OCI-LY7 (cell line): ENCODE measurements around the gene MPP4.

ENCODE experiments used
- EZH2phosphoT487 ChIP-seq: fragments of 200-600 bp; sonication (generic); IDR thresholded peaks from 2 replicates; pipeline ENCODE4 v1.6.1; 2018; ENCODE audit warnings: low read depth, borderline replicate concordance, mild to moderate bottlenecking, mixed run types, antibody characterized with exemption, low read length, moderate library complexity, mixed read lengths
- TF ChIP-seq, protein P1 (sequence below): fragments of 200-600 bp; sonication (generic); conservative IDR thresholded peaks from 2 replicates; pipeline ENCODE4 v1.5.1; 2014; ENCODE audit warnings: mild to moderate bottlenecking, antibody characterized with exemption, low read length, moderate library complexity, mixed read lengths

DNA sequence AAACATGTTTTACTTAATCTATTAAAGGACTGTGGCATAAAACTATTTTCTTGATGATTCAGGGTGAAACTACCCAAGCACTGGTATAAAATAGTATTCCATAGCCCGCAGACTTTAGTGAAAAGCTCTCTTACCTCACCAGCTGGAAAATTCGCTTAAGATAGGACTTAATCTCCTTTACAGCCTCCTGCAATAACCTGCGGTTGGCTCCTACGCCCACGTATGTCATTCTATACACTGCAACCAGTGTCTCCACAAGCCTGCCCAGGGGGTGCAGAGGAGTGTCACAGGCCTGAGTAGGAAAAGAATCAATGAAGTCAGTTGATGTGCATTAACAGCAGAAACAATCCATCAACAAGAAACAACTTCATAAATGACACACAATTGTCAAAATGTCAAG lies 11.3 kb upstream of the MPP4 start:
- TF ChIP-seq, protein P1, sequence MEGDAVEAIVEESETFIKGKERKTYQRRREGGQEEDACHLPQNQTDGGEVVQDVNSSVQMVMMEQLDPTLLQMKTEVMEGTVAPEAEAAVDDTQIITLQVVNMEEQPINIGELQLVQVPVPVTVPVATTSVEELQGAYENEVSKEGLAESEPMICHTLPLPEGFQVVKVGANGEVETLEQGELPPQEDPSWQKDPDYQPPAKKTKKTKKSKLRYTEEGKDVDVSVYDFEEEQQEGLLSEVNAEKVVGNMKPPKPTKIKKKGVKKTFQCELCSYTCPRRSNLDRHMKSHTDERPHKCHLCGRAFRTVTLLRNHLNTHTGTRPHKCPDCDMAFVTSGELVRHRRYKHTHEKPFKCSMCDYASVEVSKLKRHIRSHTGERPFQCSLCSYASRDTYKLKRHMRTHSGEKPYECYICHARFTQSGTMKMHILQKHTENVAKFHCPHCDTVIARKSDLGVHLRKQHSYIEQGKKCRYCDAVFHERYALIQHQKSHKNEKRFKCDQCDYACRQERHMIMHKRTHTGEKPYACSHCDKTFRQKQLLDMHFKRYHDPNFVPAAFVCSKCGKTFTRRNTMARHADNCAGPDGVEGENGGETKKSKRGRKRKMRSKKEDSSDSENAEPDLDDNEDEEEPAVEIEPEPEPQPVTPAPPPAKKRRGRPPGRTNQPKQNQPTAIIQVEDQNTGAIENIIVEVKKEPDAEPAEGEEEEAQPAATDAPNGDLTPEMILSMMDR = no peak
- no peak for TF ChIP-seq EZH2phosphoT487
